HepG2 (cell line): Measurements from ENCODE around the gene SRP9. TPM values are rescaled to one million over a fixed set of nuclear protein-coding genes. Genes with fewer than 3 reads are reported as not detected.

Experiments
- AGO1 ChIP-seq: fragments of 200-400 bp; formaldehyde crosslinking; IDR thresholded peaks from 2 replicates; pipeline ENCODE4 v1.6.1; 2017; ENCODE audit warnings: mild to moderate bottlenecking, low read depth, low read length, moderate library complexity; ENCODE audit not compliant: poor library complexity, severe bottlenecking
- ARHGAP35 ChIP-seq: sonication (generic); formaldehyde crosslinking; IDR thresholded peaks from 2 replicates; pipeline ENCODE4 v1.9.0; 2022; ENCODE audit warnings: mild to moderate bottlenecking, inconsistent platforms, moderate library complexity, missing genetic modification reagents, borderline replicate concordance
- HNF1A ChIP-seq, 2 experiments: sonication (generic) in 1 of 2; formaldehyde crosslinking in 1 of 2; IDR thresholded peaks; 2 replicates each; pipeline versions ENCODE4 v1.4.0 to v1.6.1; 2016 to 2020; ENCODE audit warnings: borderline replicate concordance in 1 of 2, low read depth in 1 of 2, mild to moderate bottlenecking in 1 of 2, missing genetic modification reagents in 1 of 2
- IRF1 ChIP-seq: sonication (generic); formaldehyde crosslinking; IDR thresholded peaks from 2 replicates; pipeline ENCODE4 v1.4.0; 2020; ENCODE audit warnings: low read depth, mild to moderate bottlenecking, missing genetic modification reagents
- IRF9 ChIP-seq: sonication (generic); formaldehyde crosslinking; IDR thresholded peaks from 2 replicates; pipeline ENCODE4 v1.8.0; 2022; ENCODE audit warnings: missing genetic modification reagents, mild to moderate bottlenecking, borderline replicate concordance
- KAT7 ChIP-seq: IDR thresholded peaks from 2 replicates; pipeline ENCODE4 v1.6.1; 2018; ENCODE audit warnings: borderline replicate concordance, missing compliant biosample characterization
- MIER2 ChIP-seq: IDR thresholded peaks from 2 replicates; pipeline ENCODE4 v1.6.1; 2016; ENCODE audit warnings: missing biosample characterization, missing genetic modification reagents
- NFE2L1 ChIP-seq: sonication (generic); formaldehyde crosslinking; IDR thresholded peaks from 2 replicates; pipeline ENCODE4 v1.4.0; 2020; ENCODE audit warnings: missing genetic modification reagents, mild to moderate bottlenecking, borderline replicate concordance
- NFKB2 ChIP-seq: sonication (generic); formaldehyde crosslinking; IDR thresholded peaks from 2 replicates; pipeline ENCODE4 v1.4.0; 2020; ENCODE audit warnings: missing genetic modification reagents, borderline replicate concordance
- PAXIP1 ChIP-seq: sonication (generic); formaldehyde crosslinking; conservative IDR thresholded peaks from 2 replicates; pipeline ENCODE4 v1.4.0; 2020; ENCODE audit warnings: mild to moderate bottlenecking, missing genetic modification reagents, moderate library complexity
- PRDM15 ChIP-seq: sonication (generic); formaldehyde crosslinking; IDR thresholded peaks from 2 replicates; pipeline ENCODE4 v1.4.0; 2020; ENCODE audit warnings: missing genetic modification reagents
- ZNF326 ChIP-seq: sonication (generic); formaldehyde crosslinking; IDR thresholded peaks from 2 replicates; pipeline ENCODE4 v1.4.0; 2020; ENCODE audit warnings: missing genetic modification reagents, borderline replicate concordance
- ZNF460 ChIP-seq: sonication (generic); formaldehyde crosslinking; IDR thresholded peaks from 2 replicates; pipeline ENCODE4 v1.5.1; 2020; ENCODE audit warnings: missing genetic modification reagents, mild to moderate bottlenecking, borderline replicate concordance
- polyA plus RNA-seq, 8 experiments: library from polyadenylated mRNA; depleted of rRNA in 3 of 8; stranded (reverse) in 7 of 8; unstranded in 1 of 8; fragments of >200 nt; fragmentation: Illumina TruSeq in 4 of 8; extraction: Trizol in 4 of 8; gene quantifications; 2 replicates each; pipeline versions ENCODE4 v1.2.1 to v1.2.3, GENCODE V29; 2011 to 2016; ENCODE audit warnings: low read depth in 4 of 8, missing spikeins in 1 of 8, mixed read lengths in 1 of 8; ENCODE audit not compliant: insufficient read depth in 1 of 8
- total RNA-seq, 5 experiments: library from RNA; depleted of rRNA; stranded (reverse); fragments of >200 nt; fragmentation: Illumina TruSeq; extraction: Trizol; gene quantifications; 2 replicates each; pipeline ENCODE4 v1.2.3, GENCODE V29; 2016; ENCODE audit warnings: low read depth in 1 of 5

Gene SRP9
- total and polyA plus RNA-seq, 2 of the 13 experiments (the other 11 are each of a cell fraction or from before 2014, with no cell fraction given) = 251 to 307 TPM

- no peak for TF ChIP-seq PRDM15 (CRISPR knock-in tag)
- TF ChIP-seq ZNF326 (CRISPR knock-in tag) = no peak
- TF ChIP-seq HNF1A (IDR thresholded peaks at IDR 0.05; ENCODE audit: low read depth) = no peak
- TF ChIP-seq HNF1A (CRISPR knock-in tag; IDR thresholded peaks at IDR 0.05; ENCODE audit: borderline replicate concordance) = peak; percentile 65; the same call in 1 of the 2 replicates
- peak; percentile 35; the same call in 1 of the 2 replicates for TF ChIP-seq NFKB2 (CRISPR knock-in tag)
- no peak for TF ChIP-seq MIER2 (CRISPR knock-in tag)
- TF ChIP-seq KAT7 (CRISPR knock-in tag) = no peak
- TF ChIP-seq PAXIP1 (CRISPR knock-in tag) = peak; percentile 52
- no peak; the same call in 1 of the 2 replicates for TF ChIP-seq ZNF460
- TF ChIP-seq IRF9 (CRISPR knock-in tag) = peak; percentile 66; the same call in 1 of the 2 replicates
- no peak for TF ChIP-seq NFE2L1 (CRISPR knock-in tag)
- no peak for TF ChIP-seq AGO1
- no peak for TF ChIP-seq IRF1 (CRISPR knock-in tag)
- no peak for TF ChIP-seq ARHGAP35 (CRISPR knock-in tag)
Observed at GRCh38 chr1:225777583-225778336, at the start of gene SRP9 (continued).
